OCI-LY1 (cell line): ENCODE results near the gene CPXM2.

Experiments used
- H2AFZ ChIP-seq: fragments of 200-600 bp; sonication (generic), shearing (Covaris generic); 2 replicates; pipeline ENCODE4 v1.6.0; 2014; ENCODE audit warnings: antibody characterized with exemption, mild to moderate bottlenecking, low read length
- H3F3A ChIP-seq: fragments of 200-600 bp; sonication (generic), shearing (Covaris generic); 2 replicates; pipeline ENCODE4 v1.6.0; 2014; ENCODE audit warnings: mild to moderate bottlenecking, antibody characterized with exemption, low read length, moderate library complexity; ENCODE audit not compliant: insufficient read depth
- H3K27ac ChIP-seq: fragments of 200-600 bp; sonication (generic); 2 replicates; pipeline ENCODE4 v1.5.1; 2014; ENCODE audit warnings: low read length, mixed run types, mild to moderate bottlenecking, low read depth; ENCODE audit not compliant: poor library complexity, severe bottlenecking
- H3K27me3 ChIP-seq: fragments of 200-600 bp; sonication (generic); 2 replicates; pipeline ENCODE4 v1.6.0; 2014; ENCODE audit warnings: antibody characterized with exemption, mild to moderate bottlenecking, low read length, moderate library complexity; ENCODE audit not compliant: insufficient read depth
- H3K36me3 ChIP-seq: fragments of 200-600 bp; sonication (generic); 2 replicates; pipeline ENCODE4 v1.6.1; 2014; ENCODE audit warnings: mild to moderate bottlenecking, antibody characterized with exemption, low read length, moderate library complexity, mixed read lengths; ENCODE audit not compliant: insufficient read depth
- H3K4me1 ChIP-seq: fragments of 200-600 bp; sonication (generic); 2 replicates; pipeline ENCODE4 v1.5.1; 2014; ENCODE audit warnings: mild to moderate bottlenecking, low read length, moderate library complexity; ENCODE audit not compliant: insufficient read depth, severe bottlenecking
- H3K4me2 ChIP-seq: fragments of 200-600 bp; sonication (generic), shearing (Covaris generic); 2 replicates; pipeline ENCODE4 v1.6.1; 2014; ENCODE audit warnings: low read length
- H3K4me3 ChIP-seq: fragments of 200-600 bp; sonication (generic); 2 replicates; pipeline ENCODE4 v1.5.1; 2014; ENCODE audit warnings: low read length, low read depth, mild to moderate bottlenecking, mixed read lengths; ENCODE audit not compliant: poor library complexity, severe bottlenecking
- H3K79me2 ChIP-seq: fragments of 200-600 bp; shearing (Covaris generic); 2 replicates; pipeline ENCODE4 v1.6.1; 2016; ENCODE audit warnings: mixed run types, low read length, mixed read lengths; ENCODE audit not compliant: insufficient read depth
- H3K9ac ChIP-seq: fragments of 200-600 bp; sonication (generic), shearing (Covaris generic); 2 replicates; pipeline ENCODE4 v1.6.1; 2014; ENCODE audit warnings: mild to moderate bottlenecking, low read length, mixed read lengths
- H3K9me2 ChIP-seq: fragments of 200-600 bp; sonication (generic), shearing (Covaris generic); 2 replicates; pipeline ENCODE4 v1.6.1; 2014; ENCODE audit warnings: low read depth, mild to moderate bottlenecking, low read length, mixed read lengths
- H3K9me3 ChIP-seq: fragments of 200-600 bp; shearing (Covaris generic); 2 replicates; pipeline ENCODE4 v1.6.1; 2014; ENCODE audit warnings: low read length, mixed read lengths
- H4K20me1 ChIP-seq: fragments of 200-600 bp; sonication (generic), shearing (Covaris generic); 2 replicates; pipeline ENCODE4 v1.6.0; 2016; ENCODE audit warnings: mild to moderate bottlenecking, low read length; ENCODE audit not compliant: insufficient read depth
- CTCF ChIP-seq: fragments of 200-600 bp; sonication (generic), shearing (Covaris generic); IDR thresholded peaks from 2 replicates; pipeline ENCODE4 v1.5.1; 2017; ENCODE audit warnings: mild to moderate bottlenecking, antibody characterized with exemption, low read length, moderate library complexity, mixed read lengths
- EZH2 ChIP-seq: fragments of 200-600 bp; sonication (generic), shearing (Covaris generic); IDR thresholded peaks from 2 replicates; pipeline ENCODE4 v1.8.0; 2017; ENCODE audit warnings: borderline replicate concordance, mixed run types, mild to moderate bottlenecking, antibody characterized with exemption, low read length, moderate library complexity, mixed read lengths

The CPXM2 gene

GRCh38 chr10:123897146-123897545 is 5.5 kb upstream of the CPXM2 start:
- TF ChIP-seq CTCF (peak; percentile 52), EZH2 (no peak)
- no peaks in the 10 kb centered on the region for H3K36me3 ChIP-seq
- H3K9me3 ChIP-seq, result peaks cover 2% of the 10 kb centered on the region; the same call in 1 of the 2 replicates
- H3K4me1 ChIP-seq, result no peaks in the 10 kb centered on the region
- H3K27me3 ChIP-seq, result no peaks in the 10 kb centered on the region; the same call in 1 of the 2 replicates
- no peaks in the 10 kb centered on the region for H3F3A ChIP-seq
- H3K27ac ChIP-seq, result no peak overlapping the region
- H4K20me1 ChIP-seq, result no peaks in the 10 kb centered on the region
- H3K9ac ChIP-seq, result no peak overlapping the region
- H2AFZ ChIP-seq, result no peak overlapping the region
- no peak overlapping the region for H3K4me3 ChIP-seq
- no peaks in the 10 kb centered on the region for H3K9me2 ChIP-seq
- H3K4me2 ChIP-seq, result no peak overlapping the region
- no peaks in the 10 kb centered on the region for H3K79me2 ChIP-seq

GRCh38 chr10:123896246-123896927 is 4.8 kb upstream of the CPXM2 start:
- no peak overlapping the region for H3K4me3 ChIP-seq
- H3K36me3 ChIP-seq, result no peaks in the 10 kb centered on the region
- no peaks in the 10 kb centered on the region for H3F3A ChIP-seq
- H3K9ac ChIP-seq, result no peak overlapping the region
- no peak overlapping the region for H3K4me2 ChIP-seq
- H4K20me1 ChIP-seq, result no peaks in the 10 kb centered on the region
- H2AFZ ChIP-seq, result no peak overlapping the region
- no peak overlapping the region for H3K27ac ChIP-seq
- no peak for TF ChIP-seq EZH2
- TF ChIP-seq CTCF, result no peak
- no peaks in the 10 kb centered on the region; the same call in 1 of the 2 replicates for H3K27me3 ChIP-seq
- peaks cover 2% of the 10 kb centered on the region; the same call in 1 of the 2 replicates for H3K9me3 ChIP-seq
- no peaks in the 10 kb centered on the region for H3K4me1 ChIP-seq
- H3K9me2 ChIP-seq, result no peaks in the 10 kb centered on the region
- no peaks in the 10 kb centered on the region for H3K79me2 ChIP-seq

- H3K27me3 ChIP-seq, result no peaks in the 10 kb centered on the region
- H3K36me3 ChIP-seq, result no peaks in the 10 kb centered on the region
- no peak overlapping the region for H2AFZ ChIP-seq
These were observed 2.0 kb upstream of the CPXM2 start for GRCh38 chr10:123893651-123894050.

More at GRCh38 chr10:123893651-123894050, 2.0 kb upstream of the CPXM2 start:
- H3K27ac ChIP-seq, result no peak overlapping the region
- H3K4me3 ChIP-seq, result no peak overlapping the region
- no peaks in the 10 kb centered on the region for H3F3A ChIP-seq
- no peak overlapping the region for H3K9ac ChIP-seq
- TF ChIP-seq CTCF, result no peak
- no peak for TF ChIP-seq EZH2
- H4K20me1 ChIP-seq, result no peaks in the 10 kb centered on the region
- H3K4me2 ChIP-seq, result no peak overlapping the region
- no peaks in the 10 kb centered on the region for H3K79me2 ChIP-seq
- H3K9me3 ChIP-seq, result no peaks in the 10 kb centered on the region
- H3K9me2 ChIP-seq, result no peaks in the 10 kb centered on the region
- H3K4me1 ChIP-seq, result no peaks in the 10 kb centered on the region
